Motor neuron (in vitro differentiated cells): Measurements from ENCODE around the gene SNX14. TPM values are rescaled to one million over a fixed set of nuclear protein-coding genes. Genes with fewer than 3 reads are reported as not detected.
A peak's percentile ranks its signal among the peaks of the same experiment; 100 is the strongest.
"Not testable (repeated sequence)": the region's sequence is repeated elsewhere in the genome, so short reads cannot be mapped to it uniquely, and the experiment has no call there.

Experiments used
- ATAC-seq, 8 experiments: fragments of 200-7000 bp; cut with Tn5 transposase; replicated peaks in 6 of 8; 2 replicates each; pipeline ENCODE4 v1.8.0; 2021; ENCODE audit warnings: mild to moderate bottlenecking in 8 of 8, moderate library complexity in 8 of 8
- H3K27ac ChIP-seq, 2 donors: fragments of 250-450 bp; sonication (Bioruptor Pico); 2 replicates each; pipeline ENCODE4 v1.9.0; 2021; ENCODE audit warnings: antibody characterized with exemption in 2 of 2, mild to moderate bottlenecking in 2 of 2, moderate library complexity in 1 of 2
- H3K4me1 ChIP-seq, 2 donors: fragments of 250-450 bp; sonication (Bioruptor Pico); replicated peaks in 1 of 2; 2 replicates each; pipeline ENCODE4 v1.6.1; 2021; ENCODE audit warnings: antibody characterized with exemption in 2 of 2, mild to moderate bottlenecking in 2 of 2, moderate library complexity in 1 of 2
- H3K4me3 ChIP-seq, 5 donors: fragments of 250-450 bp; sonication (Bioruptor Pico); 2 replicates each; pipeline ENCODE4 v1.9.0; 2021; ENCODE audit warnings: antibody characterized with exemption in 5 of 5, mild to moderate bottlenecking in 5 of 5, moderate library complexity in 4 of 5
- WGBS, 10 experiments: fragments of 450-650 bp; shearing (Covaris generic); methylation state at CpG; one replicate each; pipeline ENCODE4 v1.0.0; 2022; 5-methylcytosine and 5-hydroxymethylcytosine counted together
- in situ Hi-C, 9 experiments: fragments of 400-800 bp; cut with MboI; loops; one replicate each; pipeline ENCODE4 v1.15.0; 2021; ENCODE audit warnings: low sequenced_read_pairs in 9 of 9, low pct_unique_long_range_greater_than_20kb in 2 of 9; ENCODE audit not compliant: unreplicated experiment in 9 of 9
- total RNA-seq, 8 experiments: library from RNA; unstranded; fragments of 300-600 nt; gene quantifications; 2 replicates each; pipeline versions ENCODE4 v1.2.3 to v1.2.4, GENCODE V29; 2022

Gene SNX14
- total RNA-seq, 8 experiments from 2014 or later = 48.3 to 101 (median 65.1) TPM

DNA sequence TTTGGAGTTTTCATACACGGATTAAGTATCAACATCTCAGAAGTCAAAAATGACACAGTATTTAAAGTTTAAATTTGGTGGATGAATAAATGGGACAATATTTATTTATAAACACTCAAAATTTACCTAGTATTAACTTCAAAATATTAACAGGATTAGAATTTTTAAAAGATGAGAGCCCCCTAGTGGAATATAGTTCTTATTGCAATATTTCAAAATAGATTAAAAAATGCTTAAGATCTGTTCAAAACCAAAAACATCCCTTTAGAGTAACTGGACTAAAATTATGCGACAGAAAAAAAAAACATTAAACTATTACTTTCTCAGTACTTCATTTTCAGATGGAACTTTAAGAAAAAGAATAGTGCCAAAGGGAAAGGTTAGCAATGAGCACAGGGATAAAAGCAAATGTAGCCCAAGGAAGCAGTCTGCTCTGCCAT, 56.6 kb downstream of the SNX14 start:
- no peaks in the 10 kb centered on the region for H3K4me1 ChIP-seq
- no peak for ATAC-seq
- in situ Hi-C loops = no loop called here
- WGBS, 10 experiments = 12 to 83% (median 63%) methylated on average over 2 of the region's 2 CpGs
- H3K27ac ChIP-seq = no peak overlapping the region
- H3K4me3 ChIP-seq = no peak overlapping the region

DNA sequence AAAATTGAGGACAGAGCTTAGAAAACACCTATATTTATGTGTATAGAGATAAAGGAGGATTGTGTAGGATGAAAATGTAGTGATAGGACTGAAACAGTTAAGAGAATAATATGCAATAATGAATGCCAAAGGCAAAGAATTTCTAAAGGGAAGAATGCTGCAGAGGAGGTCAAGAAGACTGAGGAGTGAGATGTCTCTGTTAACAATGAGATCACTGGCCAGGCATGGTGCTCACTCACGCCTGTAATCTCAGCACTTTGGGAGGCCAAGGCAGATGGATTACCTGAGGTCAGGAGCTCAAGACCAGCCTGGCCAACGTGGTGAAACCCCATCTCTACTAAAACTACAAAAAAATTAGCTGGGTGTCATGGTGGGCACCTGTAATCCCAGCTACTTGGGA, 69.4 kb downstream of the SNX14 start:
- H3K4me3 ChIP-seq, H3K4me1 ChIP-seq, ATAC-seq, H3K27ac ChIP-seq, in situ Hi-C loops: not testable (repeated sequence)
- WGBS, 10 experiments = 50 to 100% (median 83%) methylated on average over 1 to 2 of the region's 2 CpGs; no CpG with 5 or more reads in 2 of the 10 experiments

DNA sequence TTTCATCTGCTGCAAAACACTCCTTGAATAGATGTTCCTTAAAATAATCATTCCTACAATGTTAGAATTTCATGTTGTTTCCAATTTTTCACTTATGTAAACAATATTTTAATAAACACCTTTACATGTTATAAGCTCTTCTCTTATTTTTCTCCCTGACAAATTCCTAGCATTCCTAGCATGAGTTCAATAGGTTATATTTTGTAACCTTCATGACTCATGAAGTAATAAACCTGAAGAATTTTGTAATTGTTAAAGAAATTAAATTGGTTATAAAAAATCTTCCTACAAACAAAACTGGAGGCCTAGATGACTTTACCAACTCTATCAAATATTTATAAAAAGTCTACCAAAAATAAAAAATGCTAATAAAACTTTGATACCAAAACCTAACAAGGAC, 77.5 kb downstream of the SNX14 start:
- Histone ChIP-seq H3K4me1 (no peaks in the 10 kb centered on the region), H3K27ac (no peak overlapping the region), H3K4me3 (no peak overlapping the region)
- ATAC-seq = no peak
- in situ Hi-C loops = no loop called here

- Histone ChIP-seq H3K4me3 (no peak overlapping the region), H3K27ac (no peak overlapping the region), H3K4me1 (no peaks in the 10 kb centered on the region)
- no peak for ATAC-seq
- in situ Hi-C loops = no loop called here
- WGBS, 10 experiments = 80 to 100% (median 94%) methylated on average over 1 to 7 of the region's 8 CpGs
Measured at GRCh38 chr6:85506441-85507093, 87.1 kb downstream of the SNX14 start.

DNA sequence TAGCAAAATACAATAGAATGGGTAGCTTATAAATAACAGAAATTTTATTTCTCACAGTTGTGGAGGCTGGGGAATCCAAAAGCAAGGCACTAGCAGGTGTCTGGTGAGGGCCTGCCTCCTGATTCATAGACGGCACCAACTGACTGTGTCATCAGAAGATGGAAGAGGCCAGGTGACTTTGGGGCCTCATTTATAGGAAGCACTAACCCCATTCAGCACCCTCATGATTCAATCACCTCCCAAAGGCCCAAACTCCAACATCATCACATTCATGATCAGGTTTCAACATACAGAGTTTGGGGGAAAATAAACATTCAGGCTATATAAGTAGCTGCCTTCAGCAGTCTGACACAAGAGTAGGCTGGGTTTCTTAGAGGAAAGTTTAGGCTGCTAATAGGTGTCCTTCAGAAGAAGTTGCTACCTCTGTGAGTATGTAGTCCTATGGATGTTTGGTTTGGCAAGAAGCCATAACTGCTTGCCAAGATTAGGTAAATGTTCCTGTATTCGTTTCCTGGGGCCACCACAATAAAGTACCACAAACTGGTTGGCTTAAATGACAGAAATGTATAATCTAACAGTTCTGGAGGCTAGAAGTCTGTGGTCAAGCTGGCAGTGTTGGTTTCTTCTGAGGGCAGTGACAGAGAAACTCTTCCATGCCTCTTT, 94.9 kb downstream of the SNX14 start:
- no peak for ATAC-seq
- in situ Hi-C loops = loop anchor here in 3 of 9 experiments (10.0 to 25.0 kb wide), 2 partner anchors 136 to 144 kb away; no protein-coding TSS in a partner anchor
- no peaks in the 10 kb centered on the region for H3K4me1 ChIP-seq
- no peak overlapping the region for H3K4me3 ChIP-seq
- WGBS, 10 experiments = 20 to 100% (median 100%) methylated on average over 1 of the region's 2 CpGs; no CpG with 5 or more reads in 2 of the 10 experiments
- no peak overlapping the region for H3K27ac ChIP-seq

GRCh38 chr6:85496856-85497255, 96.8 kb downstream of the SNX14 start:
- Histone ChIP-seq H3K4me3 (no peak overlapping the region), H3K4me1 (no peaks in the 10 kb centered on the region), H3K27ac (no peak overlapping the region)
- ATAC-seq = no peak
- WGBS, 10 experiments = 90 to 100% (median 100%) methylated on average over 2 of the region's 5 CpGs; no CpG with 5 or more reads in 7 of the 10 experiments
- in situ Hi-C loops = loop anchor here in 3 of 9 experiments (10.0 to 25.0 kb wide), 2 partner anchors 135 to 142 kb away; no protein-coding TSS in a partner anchor

GRCh38 chr6:85496009-85496579, 97.6 kb downstream of the SNX14 start:
- in situ Hi-C loops = loop anchor here in 3 of 9 experiments (10.0 to 25.0 kb wide), 2 partner anchors 134 to 141 kb away; no protein-coding TSS in a partner anchor
- Histone ChIP-seq H3K4me1 (no peaks in the 10 kb centered on the region), H3K27ac (no peak overlapping the region), H3K4me3 (no peak overlapping the region)
- ATAC-seq = no peak
- 86 to 99% (median 95%) methylated on average over 3 to 7 of the region's 8 CpGs; no CpG with 5 or more reads in 3 of the 10 experiments for WGBS, 10 experiments

DNA sequence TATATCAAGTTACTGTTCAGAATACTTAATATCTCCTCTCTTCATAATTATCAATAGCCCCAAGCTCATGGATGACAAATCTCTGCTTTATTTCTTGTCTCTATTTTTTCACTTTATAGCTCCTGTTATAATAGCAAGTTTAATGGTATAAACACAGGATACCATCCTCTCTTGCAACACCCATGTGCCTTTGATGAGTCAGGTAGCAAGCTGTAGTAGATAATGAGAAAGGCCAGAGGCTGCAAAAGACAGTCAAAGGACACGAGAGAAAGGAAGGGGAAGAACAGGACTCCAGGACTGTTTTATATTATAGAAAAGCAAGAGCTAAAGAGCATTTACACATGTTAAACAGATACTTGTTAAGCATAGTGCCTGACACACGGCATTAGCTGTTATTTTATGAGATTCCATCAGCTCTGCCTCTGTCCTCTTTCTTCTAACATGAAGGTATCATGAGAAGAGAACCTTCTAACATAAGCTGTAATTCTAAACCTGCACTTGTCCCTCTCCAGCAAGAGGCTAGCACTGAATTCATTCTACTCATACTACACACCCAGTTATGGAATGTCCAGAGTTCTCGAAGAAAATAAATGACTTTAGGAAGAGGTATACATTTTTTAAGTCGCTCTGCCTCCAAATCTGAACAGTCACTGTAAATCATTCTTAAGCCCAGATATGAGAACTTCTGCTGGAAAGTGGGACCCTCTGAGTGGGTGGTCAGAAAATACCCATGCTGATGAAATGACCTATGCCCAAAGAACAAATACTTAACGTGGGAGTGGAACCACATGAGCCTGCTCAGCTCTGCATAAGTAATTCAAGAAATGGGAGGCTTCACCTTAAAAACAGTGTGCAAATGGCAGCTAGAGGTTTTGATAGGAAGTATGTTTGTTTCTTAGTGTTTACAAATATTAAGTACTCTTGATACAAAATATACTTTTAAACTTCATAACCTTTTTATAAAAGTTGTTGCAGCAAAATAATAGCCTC, 98.8 kb downstream of the SNX14 start:
- 5 to 90% (median 76%) methylated on average over 1 to 5 of the region's 5 CpGs; no CpG with 5 or more reads in 1 of the 10 experiments for WGBS, 10 experiments
- in situ Hi-C loops = loop anchor here in 3 of 9 experiments (10.0 to 25.0 kb wide), 2 partner anchors 133 to 140 kb away; no protein-coding TSS in a partner anchor
- peak in 3 of 8 experiments; percentile 62 to 85 (median 80) for ATAC-seq

GRCh38 chr6:85493389-85493788, 100.3 kb downstream of the SNX14 start:
- Histone ChIP-seq H3K4me3 (no peak overlapping the region), H3K4me1 (no peaks in the 10 kb centered on the region), H3K27ac (no peak overlapping the region)
- 67 to 100% (median 86%) methylated on average over 1 of the region's 1 CpG; no CpG with 5 or more reads in 6 of the 10 experiments for WGBS, 10 experiments
- no peak for ATAC-seq
- in situ Hi-C loops = loop anchor here in 3 of 9 experiments (10.0 to 25.0 kb wide), 2 partner anchors 131 to 139 kb away; no protein-coding TSS in a partner anchor

More for the DNA sequence above, 98.8 kb downstream of the SNX14 start:
- H3K27ac ChIP-seq = no peak overlapping the region
- H3K4me3 ChIP-seq = no peak overlapping the region
- H3K4me1 ChIP-seq = no peaks in the 10 kb centered on the region

GRCh38 chr6:85490516-85491248, 103.0 kb downstream of the SNX14 start:
- in situ Hi-C loops = loop anchor here in 3 of 9 experiments (10.0 to 25.0 kb wide), 2 partner anchors 128 to 136 kb away; no protein-coding TSS in a partner anchor
- H3K27ac ChIP-seq = no peak overlapping the region
- H3K4me1 ChIP-seq = no peaks in the 10 kb centered on the region
- ATAC-seq = no peak
- H3K4me3 ChIP-seq = no peak overlapping the region
- 49 to 100% (median 84%) methylated on average over 1 to 6 of the region's 6 CpGs; no CpG with 5 or more reads in 2 of the 10 experiments for WGBS, 10 experiments

DNA sequence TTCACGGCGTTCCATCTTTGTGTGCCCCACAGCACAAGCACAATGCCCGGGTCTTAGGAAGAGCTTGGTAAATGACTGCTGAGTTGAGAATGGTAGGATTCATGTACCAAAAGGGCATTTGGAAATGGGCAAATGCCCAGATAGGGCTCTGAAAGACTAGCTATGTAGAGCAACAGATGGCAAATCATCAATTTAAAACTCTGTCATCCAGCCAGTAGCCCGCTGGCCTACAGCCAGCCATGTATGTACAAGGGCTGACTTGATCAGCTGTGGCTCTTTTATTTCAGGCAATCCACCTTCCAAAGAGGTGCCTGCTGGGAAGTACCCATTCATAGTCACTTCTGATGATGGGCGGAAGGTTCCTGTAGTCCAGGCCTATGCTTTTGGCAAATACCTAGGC, 108.7 kb downstream of the SNX14 start:
- ATAC-seq = no peak
- H3K4me3 ChIP-seq = no peak overlapping the region
- 88 to 100% (median 100%) methylated on average over 1 to 5 of the region's 5 CpGs; no CpG with 5 or more reads in 3 of the 10 experiments for WGBS, 10 experiments
- H3K4me1 ChIP-seq = no peaks in the 10 kb centered on the region
- H3K27ac ChIP-seq = no peak overlapping the region
- in situ Hi-C loops = loop anchor here in 4 of 9 experiments (10.0 to 25.0 kb wide), 2 partner anchors 123 to 130 kb away; no protein-coding TSS in a partner anchor
